GM18508 (cell line): ENCODE measurements around the gene C22orf15.

ENCODE experiments used
- ATAC-seq: cut with Tn5 transposase; IDR thresholded peaks from one replicate; pipeline ENCODE4 v1.9.1; 2021; ENCODE audit warnings: moderate number of reproducible peaks; ENCODE audit not compliant: insufficient read depth, unreplicated experiment

Gene C22orf15

GRCh38 chr22:23772315-23772648, 9.5 kb downstream of the C22orf15 start:
- ATAC-seq, result no peak

GRCh38 chr22:23772649-23773473, 10.1 kb downstream of the C22orf15 start, which contains the start of gene MMP11:
Gene MMP11 (plus strand): TSS chr22:23772849. CDS start chr22:23772871, 22 bp downstream.
- no peak for ATAC-seq

- no peak for ATAC-seq
Observed at GRCh38 chr22:23773483-23774113, 10.8 kb downstream of the C22orf15 start.

DNA sequence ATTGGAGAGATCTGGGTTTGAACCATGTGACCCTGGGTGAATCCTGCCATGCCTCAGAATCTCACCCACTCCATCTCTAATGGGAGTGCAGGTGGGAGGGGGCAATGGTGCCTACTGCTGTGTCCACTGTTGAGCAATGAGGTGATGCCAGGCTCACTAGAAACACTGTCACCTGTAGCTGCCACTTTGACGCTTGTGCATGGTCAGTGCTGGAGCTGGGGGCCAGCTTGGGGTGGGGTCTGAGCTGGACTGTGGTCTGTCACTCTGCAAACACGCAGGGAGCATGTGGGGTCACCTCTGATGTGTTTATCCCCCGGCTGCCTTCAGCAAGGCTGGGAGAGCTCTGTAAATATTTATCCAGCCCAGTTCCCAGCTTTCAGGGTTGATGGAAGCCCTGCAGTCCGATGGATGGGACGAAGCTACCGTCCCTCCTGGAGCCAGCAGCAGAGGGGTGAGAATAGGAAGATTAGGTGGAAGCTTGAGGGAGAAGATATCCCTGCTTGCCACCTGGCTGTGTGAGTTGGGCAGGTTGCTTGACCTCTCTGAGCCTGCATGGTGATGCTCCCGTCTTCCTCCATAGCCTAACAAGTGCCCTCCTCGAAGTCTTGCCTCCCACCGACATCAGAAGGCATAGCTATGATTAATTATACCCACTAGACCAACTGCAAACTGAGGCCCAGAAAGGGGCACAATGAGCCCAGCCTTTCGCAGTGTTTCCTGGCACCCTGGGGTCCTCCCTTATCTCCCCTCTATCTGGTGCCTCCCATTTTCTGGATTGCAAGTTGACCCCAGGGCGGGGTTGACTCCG, 11.5 kb downstream of the C22orf15 start:
- ATAC-seq, result no peak

DNA sequence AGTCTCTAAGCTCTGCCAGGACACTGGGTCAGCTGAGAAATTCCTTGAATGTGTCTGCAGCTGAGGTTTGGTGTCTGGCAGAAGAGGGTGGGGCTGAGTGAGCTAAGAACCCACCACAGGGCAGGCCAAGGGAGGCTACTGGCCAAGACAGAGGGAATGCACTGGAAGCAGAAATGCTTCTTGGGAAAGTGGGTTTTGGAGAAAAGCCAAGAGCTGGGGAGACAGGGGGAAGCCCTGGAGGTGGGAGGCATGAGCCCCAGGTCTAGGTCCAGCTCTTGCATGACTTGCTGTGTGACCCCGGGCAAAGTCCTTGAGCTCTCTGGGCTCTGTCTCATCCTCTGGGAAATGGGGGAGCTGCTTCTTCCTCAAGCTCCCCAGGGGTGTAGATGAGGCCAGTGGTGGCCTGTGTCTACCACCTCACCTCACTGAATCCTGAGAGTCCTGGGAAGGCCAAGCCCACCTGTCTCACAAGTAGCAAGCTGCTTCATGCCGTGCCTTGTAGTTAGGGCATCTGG, 12.2 kb downstream of the C22orf15 start:
- no peak for ATAC-seq

- no peak for ATAC-seq
Observed at GRCh38 chr22:23775779-23776375, 13.1 kb downstream of the C22orf15 start.

GRCh38 chr22:23777776-23778576, 15.2 kb downstream of the C22orf15 start:
- ATAC-seq, result no peak

GRCh38 chr22:23778577-23778900, 15.7 kb downstream of the C22orf15 start:
- ATAC-seq, result no peak

- ATAC-seq, result no peak
Observed at GRCh38 chr22:23779083-23779482, 16.3 kb downstream of the C22orf15 start.

DNA sequence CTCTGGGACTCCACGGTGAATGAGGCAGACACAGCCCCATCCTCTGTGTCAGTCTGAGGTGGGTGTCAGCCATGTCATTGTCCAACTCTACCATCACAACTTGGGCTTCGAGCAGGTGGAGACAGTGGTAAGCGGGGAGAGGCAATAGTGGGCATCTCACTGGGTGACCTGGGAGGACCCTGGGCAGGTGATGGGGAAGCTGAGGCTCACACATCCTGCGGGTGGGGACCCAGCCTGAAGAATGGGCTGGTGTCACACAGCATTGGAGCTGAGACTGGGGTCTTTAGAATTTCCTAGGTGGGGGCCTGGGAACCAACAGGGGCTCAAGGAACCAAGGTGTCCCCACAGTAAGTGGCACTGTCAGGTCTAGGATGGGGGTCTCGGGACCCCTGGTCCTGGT, 16.9 kb downstream of the C22orf15 start:
- no peak for ATAC-seq

GRCh38 chr22:23780146-23780748, 17.5 kb downstream of the C22orf15 start:
- ATAC-seq, result no peak

DNA sequence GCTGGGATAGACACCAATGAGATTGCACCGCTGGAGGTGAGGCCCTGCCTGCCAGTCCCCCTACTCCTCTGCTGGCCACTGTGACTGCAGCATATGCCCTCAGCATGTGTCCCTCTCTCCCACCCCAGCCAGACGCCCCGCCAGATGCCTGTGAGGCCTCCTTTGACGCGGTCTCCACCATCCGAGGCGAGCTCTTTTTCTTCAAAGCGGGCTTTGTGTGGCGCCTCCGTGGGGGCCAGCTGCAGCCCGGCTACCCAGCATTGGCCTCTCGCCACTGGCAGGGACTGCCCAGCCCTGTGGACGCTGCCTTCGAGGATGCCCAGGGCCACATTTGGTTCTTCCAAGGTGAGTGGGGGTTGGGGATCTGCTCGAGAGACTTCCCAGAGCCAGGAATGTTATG, 18.3 kb downstream of the C22orf15 start:
- no peak for ATAC-seq

DNA sequence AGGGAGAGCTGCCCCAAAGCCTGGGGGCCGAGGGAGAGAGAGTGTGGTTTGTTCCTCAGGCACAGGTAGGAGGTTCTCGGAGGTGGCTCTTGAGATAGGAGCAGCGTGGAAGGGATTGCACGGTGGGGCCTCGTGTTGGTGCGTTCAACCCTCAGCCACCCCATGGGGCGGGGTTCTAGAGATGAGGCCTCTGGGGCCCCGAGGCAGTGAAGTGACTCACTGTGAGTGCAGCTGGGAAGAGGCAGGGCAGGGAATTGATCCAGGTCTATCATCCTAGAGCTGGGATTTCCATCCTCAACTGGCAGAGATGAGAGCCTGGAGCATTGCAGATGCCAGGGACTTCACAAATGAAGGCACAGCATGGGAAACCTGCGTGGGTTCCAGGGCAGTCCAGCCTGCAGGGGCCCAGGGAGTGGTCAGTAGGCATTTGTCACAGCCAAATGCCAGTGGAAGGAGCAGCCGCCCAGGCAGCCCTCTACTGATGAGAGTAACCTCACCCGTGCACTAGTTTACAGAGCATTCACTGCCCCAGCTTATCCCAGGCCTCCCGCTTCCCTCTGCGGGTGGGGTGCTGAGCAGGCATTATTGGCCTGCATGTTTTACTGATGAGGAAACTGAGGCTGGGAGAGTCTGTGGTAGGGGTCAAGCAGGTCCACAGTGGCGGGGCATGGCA, 18.9 kb downstream of the C22orf15 start:
- no peak for ATAC-seq

- no peak for ATAC-seq
Observed at GRCh38 chr22:23782252-23782651, 19.5 kb downstream of the C22orf15 start.

GRCh38 chr22:23782703-23783102, 19.9 kb downstream of the C22orf15 start:
- ATAC-seq, result no peak

DNA sequence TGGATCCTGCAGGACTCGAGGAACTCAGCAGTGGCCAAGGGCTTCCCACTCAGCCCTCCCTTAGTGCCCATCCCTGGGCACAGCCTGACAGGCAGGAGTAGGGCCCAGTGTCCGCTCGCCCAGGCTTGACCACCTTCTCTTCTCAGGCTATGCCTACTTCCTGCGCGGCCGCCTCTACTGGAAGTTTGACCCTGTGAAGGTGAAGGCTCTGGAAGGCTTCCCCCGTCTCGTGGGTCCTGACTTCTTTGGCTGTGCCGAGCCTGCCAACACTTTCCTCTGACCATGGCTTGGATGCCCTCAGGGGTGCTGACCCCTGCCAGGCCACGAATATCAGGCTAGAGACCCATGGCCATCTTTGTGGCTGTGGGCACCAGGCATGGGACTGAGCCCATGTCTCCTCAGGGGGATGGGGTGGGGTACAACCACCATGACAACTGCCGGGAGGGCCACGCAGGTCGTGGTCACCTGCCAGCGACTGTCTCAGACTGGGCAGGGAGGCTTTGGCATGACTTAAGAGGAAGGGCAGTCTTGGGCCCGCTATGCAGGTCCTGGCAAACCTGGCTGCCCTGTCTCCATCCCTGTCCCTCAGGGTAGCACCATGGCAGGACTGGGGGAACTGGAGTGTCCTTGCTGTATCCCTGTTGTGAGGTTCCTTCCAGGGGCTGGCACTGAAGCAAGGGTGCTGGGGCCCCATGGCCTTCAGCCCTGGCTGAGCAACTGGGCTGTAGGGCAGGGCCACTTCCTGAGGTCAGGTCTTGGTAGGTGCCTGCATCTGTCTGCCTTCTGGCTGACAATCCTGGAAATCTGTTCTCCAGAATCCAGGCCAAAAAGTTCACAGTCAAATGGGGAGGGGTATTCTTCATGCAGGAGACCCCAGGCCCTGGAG, 20.7 kb downstream of the C22orf15 start:
- ATAC-seq, result no peak

DNA sequence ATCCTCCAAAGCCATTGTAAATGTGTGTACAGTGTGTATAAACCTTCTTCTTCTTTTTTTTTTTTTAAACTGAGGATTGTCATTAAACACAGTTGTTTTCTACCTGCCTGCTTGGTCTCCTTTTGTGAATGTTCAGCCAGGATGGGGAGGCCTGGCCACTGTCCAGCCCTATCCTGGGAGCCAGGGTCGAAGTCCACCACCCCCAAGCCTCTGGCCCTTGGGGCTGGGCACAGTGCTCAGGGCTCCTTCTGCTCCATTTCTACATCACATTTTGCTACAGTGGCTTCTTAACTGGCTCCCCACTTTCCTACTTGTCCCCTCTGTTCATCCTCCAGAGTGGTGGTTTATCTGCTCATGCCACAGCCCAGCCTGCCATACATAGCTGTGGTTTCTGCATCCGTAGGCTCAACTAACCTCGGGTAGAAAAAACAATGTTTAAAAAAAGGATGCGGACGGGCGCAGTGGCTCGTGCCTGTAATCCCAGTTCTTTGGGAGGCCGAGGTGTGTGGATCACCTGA, 21.5 kb downstream of the C22orf15 start:
- ATAC-seq, result no peak

DNA sequence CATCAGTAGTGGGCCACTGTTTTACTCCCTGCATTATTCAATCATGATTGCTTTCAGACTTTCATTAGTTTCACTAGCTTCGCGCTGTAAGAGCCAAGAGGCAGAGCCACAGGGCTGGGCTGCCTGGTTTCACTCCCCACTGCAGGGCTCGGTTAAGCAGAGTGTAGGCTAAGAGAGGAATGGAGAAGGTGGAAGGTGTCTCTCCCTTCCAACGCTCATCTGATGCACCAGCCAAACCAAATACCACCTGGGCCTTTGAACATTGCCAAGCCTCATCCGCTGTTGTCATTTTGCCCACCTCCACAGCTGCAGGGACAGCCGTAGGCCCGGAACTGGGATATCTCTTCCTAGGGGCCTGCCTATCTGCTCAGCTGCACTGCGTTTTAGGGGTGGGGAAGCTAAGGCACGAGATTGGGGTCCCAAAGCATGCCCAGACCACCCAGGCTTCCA, 23.5 kb downstream of the C22orf15 start:
- no peak for ATAC-seq
